Dermis blood vessel endothelial cell (primary cell): ENCODE measurements around the gene GLI2. TPM values are rescaled to one million over a fixed set of nuclear protein-coding genes. Genes with fewer than 3 reads are reported as not detected.

Source experiments
- DNase-seq: peaks from one replicate; pipeline ENCODE4 v3.0.0; 2010
- total RNA-seq: library from RNA; depleted of rRNA; stranded (reverse); fragments of >200 nt; gene quantifications from 2 replicates; pipeline ENCODE4 v1.2.3, GENCODE V29; 2014

GLI2 gene
- total RNA-seq, 1 donor from 2014 or later = 0.34 TPM

- DNase-seq = no peak
These were observed 20.3 kb upstream of the GLI2 start for GRCh38 chr2:120715353-120715752.

DNA sequence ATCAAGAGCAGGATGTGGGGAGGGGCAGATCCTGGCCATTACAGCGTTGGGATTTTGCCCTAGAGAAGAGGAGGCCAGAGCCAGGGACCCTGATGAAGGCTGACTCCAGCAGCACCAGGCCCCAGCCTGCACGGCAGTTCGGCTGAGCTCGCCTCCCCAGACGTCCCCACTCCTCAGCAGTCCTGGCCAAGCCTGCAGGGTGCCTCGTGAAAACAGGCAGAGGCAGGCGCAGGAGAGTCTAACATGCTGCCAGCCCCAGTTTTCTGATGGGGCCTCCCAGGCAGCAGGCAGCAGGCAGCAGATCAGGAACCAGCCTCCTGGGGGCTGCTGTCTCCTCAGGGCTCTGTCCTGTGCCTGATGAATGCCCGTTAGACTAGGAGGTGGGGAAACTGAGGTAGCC is 19.7 kb upstream of the GLI2 start:
- DNase-seq = no peak

DNA sequence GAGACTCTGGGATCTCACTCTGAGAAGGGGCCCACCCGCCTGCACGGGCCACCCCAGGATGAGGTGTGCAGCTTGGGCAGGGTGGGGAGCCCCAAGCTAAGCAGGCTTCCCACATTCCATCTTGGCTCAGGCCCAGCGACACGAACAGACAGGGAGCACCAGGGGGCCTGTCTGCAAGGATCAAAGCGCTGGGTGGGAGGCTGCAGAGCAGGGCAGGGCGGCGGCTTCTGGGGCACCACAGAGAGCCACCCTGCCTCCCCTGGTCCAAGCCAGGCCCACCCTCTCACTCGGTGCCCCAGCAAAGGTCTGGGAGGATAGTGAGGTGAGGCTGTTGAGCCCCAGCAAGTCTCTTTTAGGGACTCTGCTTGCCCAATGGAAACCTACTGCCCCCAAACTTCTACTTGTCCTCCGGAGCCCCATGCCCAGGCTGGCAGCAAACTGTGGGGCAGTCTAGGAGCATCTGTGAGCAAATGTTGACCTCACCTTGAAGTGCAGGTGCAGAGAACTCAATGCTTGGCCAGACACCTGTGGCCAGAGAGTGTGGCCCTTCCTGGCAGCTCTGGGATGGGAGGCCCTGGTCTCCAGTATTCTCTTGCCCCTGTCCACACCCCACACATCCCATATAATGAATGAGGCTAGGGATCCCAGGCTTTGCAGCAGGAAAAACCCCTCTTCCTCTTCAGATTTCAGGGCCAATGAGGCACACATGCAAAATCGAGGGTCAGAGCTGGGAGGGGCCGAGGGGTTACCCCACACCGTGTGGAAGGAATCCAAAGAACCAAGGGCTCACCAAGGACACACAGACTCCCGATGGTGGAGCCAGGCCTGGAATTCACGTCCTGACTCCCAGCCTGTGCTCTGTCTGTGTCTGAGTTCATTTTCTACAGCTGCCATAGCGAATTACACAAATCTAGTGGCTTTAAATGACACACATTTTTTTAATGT is 18.8 kb upstream of the GLI2 start:
- no peak for DNase-seq

DNA sequence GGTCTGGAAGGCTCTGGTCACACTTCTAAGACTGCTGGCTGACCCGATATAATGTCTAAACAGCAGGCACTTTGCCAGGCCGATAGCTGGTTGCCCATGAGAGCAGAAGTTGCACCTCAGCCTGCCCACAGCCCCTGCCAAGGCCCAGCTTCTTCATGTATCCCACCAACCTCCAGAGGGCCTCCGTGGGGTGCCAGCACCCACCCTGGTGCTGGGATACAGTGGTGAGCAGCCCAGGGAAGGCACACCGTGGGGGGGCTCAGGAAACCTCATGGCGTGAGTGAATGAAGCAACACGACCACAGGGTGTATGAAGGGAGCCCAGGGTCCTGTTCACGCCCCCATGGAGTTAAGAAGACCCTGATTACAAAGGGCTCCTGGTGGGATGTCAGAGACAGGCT is 16.2 kb upstream of the GLI2 start:
- DNase-seq = no peak

- DNase-seq = no peak
These were observed 15.4 kb upstream of the GLI2 start for GRCh38 chr2:120720231-120720630.

DNA sequence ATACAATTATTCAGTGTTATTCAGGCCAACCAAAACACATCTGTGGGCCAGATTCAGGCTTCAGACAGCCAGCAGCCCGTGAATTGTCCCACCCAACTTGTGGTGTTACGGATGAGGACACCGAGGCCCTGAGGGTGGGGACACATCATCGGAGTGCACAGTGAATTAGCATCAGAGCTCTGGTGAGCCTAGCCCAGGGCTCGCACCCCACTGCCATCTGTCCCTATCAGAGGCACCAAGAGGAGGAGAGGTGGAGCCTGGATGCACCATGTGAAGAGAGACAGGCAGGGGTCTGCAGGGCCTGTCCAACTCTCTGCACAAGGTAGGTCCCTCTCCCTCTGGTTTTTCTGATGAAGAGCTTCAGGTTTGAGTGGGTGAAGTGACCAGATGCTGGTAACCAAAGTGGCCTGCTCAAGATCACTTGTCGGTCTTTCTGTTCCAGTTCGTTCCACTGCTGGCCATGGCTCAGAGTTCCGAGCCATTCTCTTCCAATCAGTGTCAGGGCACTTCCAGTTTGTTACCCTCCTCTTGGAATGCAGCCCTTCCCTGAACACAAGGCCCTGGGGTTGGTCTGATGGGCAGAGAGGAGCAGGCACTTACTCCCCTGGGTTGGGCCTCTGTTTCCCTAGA is 14.8 kb upstream of the GLI2 start:
- DNase-seq = no peak

- DNase-seq = no peak
These were observed 13.5 kb upstream of the GLI2 start for GRCh38 chr2:120722246-120722567.

DNA sequence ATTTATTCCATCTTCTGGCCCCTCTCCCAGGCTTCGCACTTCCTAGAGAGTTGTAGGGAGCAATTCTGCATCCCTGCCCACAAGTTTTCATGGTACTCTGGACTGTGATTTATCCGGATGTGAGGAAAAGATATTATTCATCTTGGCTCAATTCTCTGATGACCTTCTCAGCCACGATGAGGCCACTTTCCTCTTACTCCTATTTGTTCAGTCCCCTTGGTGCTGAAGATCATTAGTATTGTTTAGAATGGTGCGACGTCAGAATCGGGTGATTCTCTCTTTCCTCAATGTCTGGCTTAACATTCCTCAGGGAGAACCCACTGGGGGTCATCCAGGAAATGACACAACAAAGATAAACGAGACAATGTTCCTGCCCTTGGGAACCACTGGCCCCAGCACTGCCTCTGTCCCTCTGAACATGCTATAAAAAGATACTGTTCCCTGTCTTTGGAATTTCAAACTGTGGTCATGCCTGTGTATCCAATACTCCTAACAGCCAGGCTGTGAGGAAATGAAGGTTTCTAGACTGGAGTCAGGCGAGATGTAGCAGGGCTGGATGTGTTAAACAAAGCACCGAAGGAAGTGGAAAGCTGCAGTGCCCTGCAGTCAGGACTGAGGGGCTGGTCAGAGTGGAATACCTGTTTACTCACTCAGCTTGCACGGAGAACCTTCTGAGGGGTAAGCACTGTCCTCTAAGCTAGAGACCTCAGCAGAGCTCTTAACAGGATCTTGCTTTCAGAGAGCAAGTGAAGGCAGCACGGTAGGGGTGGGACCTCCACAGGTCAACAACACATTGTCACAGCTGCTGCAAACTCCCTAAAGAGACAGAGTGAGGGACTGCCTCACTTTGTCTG is 12.9 kb upstream of the GLI2 start:
- peak; percentile 75 for DNase-seq

GRCh38 chr2:120726245-120726644 is 9.4 kb upstream of the GLI2 start:
- DNase-seq = no peak

- peak; percentile 16 for DNase-seq
These were observed 6.0 kb upstream of the GLI2 start for GRCh38 chr2:120729406-120730399.

DNA sequence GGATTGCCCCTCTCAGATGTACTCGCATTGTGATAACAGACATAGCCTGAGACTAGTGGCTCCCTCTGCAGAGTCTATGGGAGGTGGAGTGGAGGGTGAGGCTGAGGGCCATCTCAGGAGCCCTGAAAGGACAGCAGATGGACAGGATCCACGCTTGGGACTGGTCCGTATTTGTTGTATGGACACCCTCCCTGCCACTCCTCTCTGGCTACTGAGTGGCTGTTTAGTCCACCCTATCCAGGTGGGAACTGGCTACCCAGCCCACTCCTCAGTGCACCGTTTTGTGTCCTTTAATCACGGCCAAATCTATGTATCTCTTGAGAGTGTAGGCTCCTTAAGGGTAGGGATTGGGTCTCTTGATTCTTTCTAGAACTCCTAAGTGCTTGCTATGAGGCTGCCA is 4.5 kb upstream of the GLI2 start:
- DNase-seq = no peak

- DNase-seq = no peak
These were observed 3.0 kb upstream of the GLI2 start for GRCh38 chr2:120732506-120733237.

DNA sequence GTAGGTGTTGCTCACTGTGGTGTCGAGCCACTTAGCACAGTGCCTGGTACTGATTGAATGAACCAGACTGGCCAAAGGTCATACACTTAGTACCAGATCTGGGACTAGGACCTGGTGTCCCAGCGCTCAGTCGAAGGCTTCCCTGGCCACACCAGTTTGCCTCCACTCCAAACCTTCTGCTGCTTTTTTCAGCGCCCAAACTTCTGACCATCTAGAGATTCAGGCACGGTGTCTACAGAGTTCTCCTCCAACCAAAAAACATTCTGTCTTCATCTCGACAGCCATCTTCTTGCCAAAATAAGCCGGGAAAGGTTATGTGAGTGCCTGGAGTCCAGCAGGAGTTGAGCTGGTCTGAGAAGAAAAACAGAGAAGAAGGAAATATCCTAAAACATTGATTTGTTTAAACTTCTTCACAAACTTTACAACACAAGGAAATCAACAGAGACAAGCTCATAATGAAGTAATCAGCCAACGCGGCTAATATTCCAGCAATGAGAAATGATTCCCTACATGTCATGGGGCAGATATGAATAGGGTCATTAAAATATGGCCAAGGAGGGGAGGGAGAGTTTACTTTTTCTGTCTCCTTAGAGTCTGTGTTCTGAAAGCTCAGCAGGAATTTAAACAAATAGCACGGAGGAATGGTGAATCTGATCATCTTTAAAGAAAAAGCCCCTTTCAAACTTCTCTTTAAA is 2.3 kb upstream of the GLI2 start:
- no peak for DNase-seq

DNA sequence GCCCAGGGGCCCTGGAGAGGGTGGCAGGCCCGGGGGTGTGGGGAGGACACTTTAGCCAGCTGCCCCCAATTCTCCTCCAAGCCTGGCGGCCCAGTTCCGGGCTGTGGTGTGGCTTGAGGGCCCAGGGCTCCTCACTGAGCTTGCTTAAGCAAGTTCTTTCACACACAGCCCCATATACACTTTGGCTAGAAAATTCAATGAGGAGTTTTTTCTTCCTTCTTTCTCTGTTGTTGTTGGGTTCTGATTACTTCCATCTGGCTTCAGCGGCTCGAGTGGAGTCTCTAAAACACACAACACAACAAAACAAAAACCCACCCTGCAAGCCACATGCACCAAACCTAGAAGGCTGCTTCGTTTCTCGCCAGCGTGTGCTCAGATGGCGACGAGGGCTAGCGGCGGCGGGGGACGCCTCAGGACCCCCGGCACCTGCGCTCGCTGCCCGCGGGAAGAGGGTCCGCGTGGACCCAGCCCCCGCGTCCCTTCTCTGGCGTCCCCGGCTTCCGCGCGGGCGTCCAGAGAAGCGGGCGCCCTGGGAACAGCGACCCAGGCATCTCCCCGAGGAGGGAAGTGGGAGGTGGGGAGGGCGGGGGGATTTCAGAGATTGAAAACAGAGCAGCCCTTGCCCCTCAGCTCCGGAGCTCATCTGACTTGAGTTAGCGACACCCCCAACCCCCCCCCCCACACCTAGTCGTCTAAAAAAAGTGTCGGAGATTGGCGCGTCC is 577 bp upstream of the GLI2 start:
- no peak for DNase-seq

DNA sequence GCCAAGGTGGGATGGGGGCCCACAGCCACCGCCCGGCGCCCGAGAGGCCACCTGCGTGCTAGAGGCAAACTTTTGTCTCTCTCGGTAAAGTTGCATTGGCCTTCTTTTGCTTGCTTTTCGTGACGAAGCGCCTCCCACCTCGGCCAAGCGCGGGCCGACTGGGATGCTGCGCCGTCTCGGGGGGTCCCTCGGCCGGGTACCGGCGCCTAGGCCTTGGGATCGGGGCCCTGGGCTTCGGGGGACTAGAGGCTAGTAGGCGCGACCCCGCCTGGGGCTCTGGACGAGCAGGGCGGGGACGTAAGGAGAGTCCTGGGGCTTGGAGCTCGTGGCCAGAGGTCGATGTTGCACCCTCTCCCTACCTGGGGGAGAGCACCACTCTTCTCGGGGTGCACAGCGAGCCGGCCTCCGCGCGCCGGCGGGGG is 545 bp downstream of the GLI2 start:
- peak; percentile 20 for DNase-seq

DNA sequence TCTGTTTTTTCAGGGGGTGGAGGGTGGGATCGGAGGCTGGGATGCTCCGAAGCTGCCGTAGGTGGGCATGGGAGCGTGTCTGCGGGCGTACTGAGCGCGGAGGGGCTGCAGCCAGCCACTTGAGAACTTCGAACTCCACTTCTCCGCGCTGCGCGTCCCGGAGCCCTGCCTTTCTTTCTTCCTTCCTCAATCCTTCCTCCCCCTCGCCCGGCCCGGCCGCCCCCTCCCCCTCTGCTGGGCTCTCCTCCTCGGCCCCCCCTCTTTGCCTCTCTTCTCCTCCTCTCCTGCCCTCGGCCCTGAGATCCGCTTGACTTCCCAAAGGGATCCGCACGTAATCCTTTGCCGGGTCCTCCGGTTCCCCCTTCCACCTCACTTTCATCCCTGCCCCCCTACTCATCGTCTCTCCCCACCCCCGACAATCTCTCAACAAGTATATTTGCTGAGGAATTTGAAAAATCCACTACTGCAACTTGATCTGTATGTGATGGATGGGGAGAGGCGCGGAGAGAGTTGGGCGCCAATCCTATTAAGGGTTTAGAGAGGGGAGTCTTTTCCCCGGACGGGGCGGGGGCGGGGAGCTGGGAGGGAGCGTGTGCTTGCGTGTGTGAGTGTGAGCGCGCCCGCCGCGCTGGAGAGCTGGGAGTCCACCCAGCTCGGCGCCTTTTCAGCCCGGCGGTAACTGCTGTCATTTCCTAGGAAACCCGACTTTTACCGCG is 1.1 kb downstream of the GLI2 start:
- peak; percentile 17 for DNase-seq

DNA sequence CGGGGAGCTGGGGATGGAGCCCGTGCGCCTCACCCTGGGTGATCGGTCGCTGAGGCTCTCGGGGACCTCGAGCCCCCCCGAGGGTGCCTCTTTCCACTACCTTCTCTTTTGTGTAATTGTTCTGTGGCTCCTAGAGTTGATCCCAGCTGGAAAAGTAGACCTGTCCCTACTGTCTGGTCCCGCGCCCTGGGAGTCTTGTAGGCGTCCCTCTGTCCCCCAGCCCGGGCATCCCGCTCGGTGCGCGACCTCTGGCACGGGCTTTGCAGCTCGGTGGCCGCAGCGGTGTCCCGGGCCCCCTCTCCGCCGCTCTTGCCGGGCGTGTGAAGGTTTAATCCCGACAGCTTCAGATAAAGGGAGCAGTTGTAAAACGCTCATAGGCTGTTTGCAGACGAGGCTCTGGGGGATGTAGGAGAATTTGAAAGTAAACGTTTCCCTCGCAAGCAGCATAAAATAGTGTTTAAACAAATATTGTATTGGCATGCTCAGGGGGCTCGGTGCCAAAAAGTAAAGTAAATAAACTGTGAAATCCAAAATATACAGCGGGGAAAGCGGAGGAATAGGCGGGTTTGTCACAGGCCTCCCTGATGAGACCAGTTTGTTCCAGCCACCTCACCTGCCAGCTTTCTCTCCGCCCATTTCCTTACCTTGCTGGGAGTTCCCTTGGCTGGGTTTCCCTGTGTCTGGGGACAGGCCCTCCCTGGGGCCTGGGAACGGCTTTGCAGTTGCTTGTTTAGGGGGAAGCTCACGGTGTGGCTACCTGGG is 1.9 kb downstream of the GLI2 start:
- DNase-seq = no peak

DNA sequence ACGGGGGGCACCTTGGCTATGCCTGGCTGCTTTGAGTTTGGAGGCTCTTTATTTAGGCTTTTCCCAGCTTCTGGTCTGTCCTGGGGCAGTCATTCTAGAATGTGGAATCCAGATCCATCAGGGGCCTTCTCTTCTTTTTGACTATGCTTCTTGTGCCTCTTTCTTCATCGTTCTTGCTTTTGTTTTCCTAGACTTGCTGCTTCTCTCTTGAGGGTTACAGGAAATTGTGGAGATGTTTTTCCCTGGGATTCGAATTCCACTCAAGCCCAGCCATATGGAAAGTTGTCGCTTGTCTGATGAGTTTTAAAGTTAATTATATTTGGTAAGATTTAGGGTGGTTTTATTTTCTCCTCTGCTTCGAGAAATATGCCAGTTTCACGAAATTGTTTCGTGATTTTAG is 2.4 kb downstream of the GLI2 start:
- DNase-seq = no peak
